Measurements from ENCODE around the gene BRD1. TPM values are rescaled to one million over a fixed set of nuclear protein-coding genes. Genes with fewer than 3 reads are reported as not detected.

Gene BRD1
- total RNA-seq, 2 experiments from 2014 or later: 24.5 to 29.0 TPM

GRCh38 chr22:49866134-49866533, 38.5 kb upstream of the BRD1 start:
- DNase-seq (no peak), ATAC-seq (no peak)
- Mint-ChIP-seq H3K27ac (no peak overlapping the region), H3K27me3 (no peaks in the 10 kb centered on the region), H3K9me3 (peaks cover 25% of the 10 kb centered on the region), H3K36me3 (ENCODE audit: low read depth) (peaks cover 61% of the 10 kb centered on the region), H3K4me1 (ENCODE audit: low read depth) (peaks cover 67% of the 10 kb centered on the region), H3K4me3 (no peak overlapping the region)
- TF ChIP-seq CTCF (IDR thresholded peaks at IDR 0.05): no peak
- POLR2A ChIA-PET: no interaction called here
- CTCF ChIA-PET: interaction anchor here (0.7 kb wide), 1 partner anchor 130 kb away, joined by 3 read pairs; no protein-coding TSS in a partner anchor
- intact Hi-C loops (cut with micrococcal nuclease): no loop called here

- no peak for TF ChIP-seq CTCF (IDR thresholded peaks at IDR 0.05)
- DNase-seq: no peak
- POLR2A ChIA-PET: no interaction called here
Measured at GRCh38 chr22:49865156-49865555, 37.5 kb upstream of the BRD1 start.

GRCh38 chr22:49863931-49864330, 36.3 kb upstream of the BRD1 start:
- Mint-ChIP-seq H3K9me3 (peaks cover 15% of the 10 kb centered on the region), H3K27ac (no peak overlapping the region), H3K4me3 (no peak overlapping the region), H3K4me1 (ENCODE audit: low read depth) (peaks cover 56% of the 10 kb centered on the region), H3K27me3 (no peaks in the 10 kb centered on the region), H3K36me3 (ENCODE audit: low read depth) (peaks cover 44% of the 10 kb centered on the region)
- intact Hi-C loops (cut with micrococcal nuclease): no loop called here
- ChIA-PET CTCF (no interaction called here), POLR2A (no interaction called here)
- no peak for ATAC-seq
- no peak for TF ChIP-seq CTCF (IDR thresholded peaks at IDR 0.05)
- no peak for DNase-seq

More at GRCh38 chr22:49865156-49865555, 37.5 kb upstream of the BRD1 start:
- ATAC-seq: no peak
- Mint-ChIP-seq H3K4me3 (no peak overlapping the region), H3K36me3 (ENCODE audit: low read depth) (peaks cover 55% of the 10 kb centered on the region), H3K4me1 (ENCODE audit: low read depth) (peaks cover 64% of the 10 kb centered on the region), H3K27ac (no peak overlapping the region), H3K9me3 (peaks cover 25% of the 10 kb centered on the region), H3K27me3 (no peaks in the 10 kb centered on the region)
- CTCF ChIA-PET: no interaction called here
- intact Hi-C loops (cut with micrococcal nuclease): no loop called here

GRCh38 chr22:49862496-49862776, 34.8 kb upstream of the BRD1 start:
- no peaks in the 10 kb centered on the region for H3K27me3 Mint-ChIP-seq
- H3K4me3 Mint-ChIP-seq: no peak overlapping the region
- no peak for ATAC-seq
- ChIA-PET CTCF (no interaction called here), POLR2A (no interaction called here)
- DNase-seq: no peak
- TF ChIP-seq CTCF (IDR thresholded peaks at IDR 0.05): no peak
- intact Hi-C loops (cut with micrococcal nuclease): no loop called here
- H3K4me1 Mint-ChIP-seq (ENCODE audit: low read depth): peaks cover 50% of the 10 kb centered on the region
- no peak overlapping the region for H3K27ac Mint-ChIP-seq
- peaks cover 30% of the 10 kb centered on the region for H3K36me3 Mint-ChIP-seq (ENCODE audit: low read depth)
- H3K9me3 Mint-ChIP-seq: peaks cover 13% of the 10 kb centered on the region

GRCh38 chr22:49861642-49862495, 34.2 kb upstream of the BRD1 start:
- no peak for TF ChIP-seq CTCF (IDR thresholded peaks at IDR 0.05)
- peaks cover 26% of the 10 kb centered on the region for H3K36me3 Mint-ChIP-seq (ENCODE audit: low read depth)
- H3K9me3 Mint-ChIP-seq: peaks cover 13% of the 10 kb centered on the region
- intact Hi-C loops (cut with micrococcal nuclease): no loop called here
- ATAC-seq (no peak), DNase-seq (no peak)
- no peaks in the 10 kb centered on the region for H3K27me3 Mint-ChIP-seq
- ChIA-PET CTCF (no interaction called here), POLR2A (no interaction called here)
- H3K4me1 Mint-ChIP-seq (ENCODE audit: low read depth): peaks cover 46% of the 10 kb centered on the region
- no peak overlapping the region for H3K27ac Mint-ChIP-seq
- no peak overlapping the region for H3K4me3 Mint-ChIP-seq

All from activated CD8-positive, alpha-beta T cell treated with anti-CD3 and anti-CD28 coated beads for 36 hours (primary cell).